CD4-positive, alpha-beta T cell treated with Interleukin-6 for 4 hours (primary cell): Measurements from ENCODE around the gene CDC42SE1.

ENCODE experiments used
- DNase-seq: peaks from one replicate; pipeline ENCODE4 v3.0.0-alpha.2; 2020; ENCODE audit warnings: mixed read lengths

The CDC42SE1 gene

DNA sequence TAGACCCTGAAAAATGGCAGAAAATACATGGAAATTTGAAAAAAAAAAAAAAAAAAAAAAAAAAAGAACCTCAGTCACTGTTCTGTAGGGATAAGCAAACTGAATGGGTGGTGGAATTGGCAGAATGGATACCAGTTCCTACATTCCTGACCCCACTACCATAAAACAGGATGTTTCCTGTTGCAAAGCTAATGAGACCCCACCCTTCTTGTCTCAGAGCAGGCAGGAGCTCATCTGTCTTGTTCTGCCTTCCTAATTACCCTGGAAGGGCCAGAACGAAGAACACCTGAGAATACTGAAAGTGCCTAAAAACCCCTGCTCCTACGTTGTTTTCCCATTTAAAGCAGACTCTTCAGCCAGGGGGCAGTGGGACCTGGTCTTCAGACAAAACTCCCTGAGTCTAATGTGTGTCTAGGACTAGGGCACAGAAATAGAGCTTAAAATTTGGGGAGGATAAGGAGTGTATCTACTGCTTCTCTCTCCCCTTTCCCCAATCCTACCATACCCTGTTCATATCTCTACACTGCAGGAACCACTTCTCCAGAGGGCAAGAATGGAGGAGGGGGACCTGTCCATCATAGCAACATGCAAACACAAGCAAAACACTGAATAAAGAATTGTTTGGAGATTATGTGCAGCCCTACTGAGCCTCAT, 7.9 kb downstream of the CDC42SE1 start:
- DNase-seq, result no peak

DNA sequence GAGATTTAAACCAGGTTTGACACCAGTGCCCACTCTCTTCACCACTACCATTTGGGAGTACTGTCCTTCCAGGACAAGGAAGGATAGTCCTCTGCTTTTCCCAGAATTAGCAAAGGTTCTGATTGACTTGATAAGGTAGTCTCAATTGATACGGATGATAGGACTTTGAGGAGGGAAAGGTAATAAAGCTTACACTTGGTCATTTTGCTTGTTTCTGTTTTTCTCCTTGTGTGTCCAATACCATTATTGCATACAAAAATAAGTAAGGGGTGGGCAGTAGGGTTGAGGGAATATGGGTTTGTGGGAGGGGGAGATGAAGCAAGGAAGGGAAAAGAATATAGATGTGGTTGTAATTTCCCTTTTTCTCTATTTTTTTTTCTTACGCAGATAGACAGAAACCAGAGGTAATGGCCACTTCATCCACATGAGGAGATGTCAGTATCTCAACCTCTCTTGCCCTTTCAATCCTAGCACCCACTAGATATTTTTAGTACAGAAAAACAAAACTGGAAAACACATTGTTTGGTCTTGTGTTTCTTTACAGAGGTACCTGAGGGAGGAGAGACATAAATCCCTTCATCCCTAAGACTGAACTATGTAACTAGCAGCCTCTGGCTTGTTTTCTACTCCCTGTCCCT, 9.3 kb downstream of the CDC42SE1 start:
- DNase-seq, result no peak

DNA sequence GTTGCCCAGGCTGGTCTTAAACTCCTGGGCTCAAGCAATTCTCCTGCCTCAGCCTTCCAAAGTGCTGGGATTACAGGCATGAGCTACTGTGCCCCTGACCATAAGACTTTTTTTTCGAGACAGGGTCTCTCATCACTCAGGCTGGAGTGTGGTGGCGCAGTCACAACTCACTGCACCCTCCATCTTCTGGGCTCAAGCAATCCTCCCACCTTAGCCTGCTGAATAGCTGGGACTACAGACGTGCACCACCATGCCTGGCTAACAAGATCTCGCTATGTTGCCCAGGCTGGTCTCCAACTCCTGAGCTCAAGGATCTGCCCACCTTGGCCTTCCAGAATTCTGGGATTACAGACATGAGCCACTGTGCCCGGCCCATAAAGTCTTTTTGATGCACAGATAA, 10.0 kb downstream of the CDC42SE1 start:
- DNase-seq, result no peak

DNA sequence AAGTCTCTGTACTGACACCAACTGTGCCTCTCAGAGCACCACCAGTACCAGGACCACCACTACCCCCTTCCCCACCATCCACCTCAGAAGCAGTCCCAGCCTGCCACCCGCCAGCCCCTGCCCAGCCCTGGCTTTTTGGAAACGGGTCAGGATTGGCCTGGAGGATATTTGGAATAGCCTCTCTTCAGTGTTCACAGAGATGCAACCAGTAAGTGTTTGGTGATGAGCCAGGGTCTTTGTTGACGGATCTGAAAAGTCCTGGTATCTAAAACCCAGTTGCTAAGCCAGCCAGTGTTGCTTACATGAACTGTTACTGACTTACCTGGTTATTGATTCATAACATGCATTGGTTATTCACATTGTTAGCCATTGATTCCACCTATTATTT, 10.8 kb downstream of the CDC42SE1 start:
- DNase-seq, result no peak

DNA sequence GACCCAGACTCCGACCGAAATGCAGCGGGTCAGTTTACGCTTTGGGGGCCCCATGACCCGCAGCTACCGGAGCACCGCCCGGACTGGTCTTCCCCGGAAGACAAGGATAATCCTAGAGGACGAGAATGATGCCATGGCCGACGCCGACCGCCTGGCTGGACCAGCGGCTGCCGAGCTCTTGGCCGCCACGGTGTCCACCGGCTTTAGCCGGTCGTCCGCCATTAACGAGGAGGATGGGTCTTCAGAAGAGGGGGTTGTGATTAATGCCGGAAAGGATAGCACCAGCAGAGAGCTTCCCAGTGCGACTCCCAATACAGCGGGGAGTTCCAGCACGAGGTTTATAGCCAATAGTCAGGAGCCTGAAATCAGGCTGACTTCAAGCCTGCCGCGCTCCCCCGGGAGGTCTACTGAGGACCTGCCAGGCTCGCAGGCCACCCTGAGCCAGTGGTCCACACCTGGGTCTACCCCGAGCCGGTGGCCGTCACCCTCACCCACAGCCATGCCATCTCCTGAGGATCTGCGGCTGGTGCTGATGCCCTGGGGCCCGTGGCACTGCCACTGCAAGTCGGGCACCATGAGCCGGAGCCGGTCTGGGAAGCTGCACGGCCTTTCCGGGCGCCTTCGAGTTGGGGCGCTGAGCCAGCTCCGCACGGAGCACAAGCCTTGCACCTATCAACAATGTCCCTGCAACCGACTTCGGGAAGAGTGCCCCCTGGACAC, 11.3 kb downstream of the CDC42SE1 start:
- DNase-seq, result peak; percentile 68

DNA sequence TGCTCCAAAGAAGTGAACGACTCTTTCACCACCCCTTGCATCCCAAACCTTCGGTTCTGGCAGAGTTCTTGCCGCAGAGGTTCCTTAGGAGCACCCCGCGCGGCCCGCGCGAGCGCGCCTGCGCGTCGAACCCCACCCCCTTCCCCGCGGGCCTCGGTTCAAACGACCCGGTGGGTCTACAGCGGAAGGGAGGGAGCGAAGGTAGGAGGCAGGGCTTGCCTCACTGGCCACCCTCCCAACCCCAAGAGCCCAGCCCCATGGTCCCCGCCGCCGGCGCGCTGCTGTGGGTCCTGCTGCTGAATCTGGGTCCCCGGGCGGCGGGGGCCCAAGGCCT, 11.9 kb downstream of the CDC42SE1 start, which contains the start of gene C1orf56:
C1orf56 (plus strand) TSS at position 161 of the 334 bp plus-strand sequence; CDS start at position 258, 97 bp downstream.
- DNase-seq, result peak; percentile 74

DNA sequence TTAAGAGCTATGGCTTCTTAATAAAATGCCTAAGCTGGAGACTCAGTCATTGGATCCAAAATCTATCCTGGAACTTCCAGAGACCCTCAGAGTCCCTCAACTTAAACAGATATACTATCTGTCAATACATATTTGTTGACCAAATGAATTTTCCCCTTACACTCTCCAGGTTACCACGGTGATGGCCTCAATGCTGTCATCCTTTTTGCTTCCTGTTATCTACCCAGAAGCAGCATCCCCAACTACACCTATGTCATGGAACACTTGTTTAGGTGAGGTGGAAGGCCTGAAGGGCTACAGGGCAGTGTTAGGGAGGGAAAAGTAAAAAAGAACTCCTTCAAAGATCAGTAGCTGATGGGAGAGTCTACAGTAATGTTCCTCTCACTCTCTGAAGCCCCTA, 16.3 kb downstream of the CDC42SE1 start:
- no peak for DNase-seq

DNA sequence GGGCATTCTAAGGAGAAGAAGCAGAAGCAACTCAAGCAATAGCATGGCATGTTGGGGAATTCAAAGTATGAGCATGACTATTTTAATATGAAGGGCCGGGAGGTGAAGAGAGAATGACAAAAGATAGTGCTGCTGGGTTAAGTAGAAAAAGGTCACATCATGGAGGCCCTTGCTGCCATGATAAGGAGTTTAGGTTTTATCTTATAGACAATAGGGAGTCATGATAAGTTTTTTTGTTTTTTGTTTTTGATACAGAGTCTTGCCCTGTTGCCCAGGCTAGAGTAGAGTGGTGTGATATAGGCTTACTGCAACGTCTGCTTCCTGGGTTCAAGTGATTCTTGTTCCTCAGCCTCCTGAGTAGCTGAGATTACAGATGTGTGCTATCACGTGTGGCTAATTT, 19.9 kb downstream of the CDC42SE1 start:
- no peak for DNase-seq

DNA sequence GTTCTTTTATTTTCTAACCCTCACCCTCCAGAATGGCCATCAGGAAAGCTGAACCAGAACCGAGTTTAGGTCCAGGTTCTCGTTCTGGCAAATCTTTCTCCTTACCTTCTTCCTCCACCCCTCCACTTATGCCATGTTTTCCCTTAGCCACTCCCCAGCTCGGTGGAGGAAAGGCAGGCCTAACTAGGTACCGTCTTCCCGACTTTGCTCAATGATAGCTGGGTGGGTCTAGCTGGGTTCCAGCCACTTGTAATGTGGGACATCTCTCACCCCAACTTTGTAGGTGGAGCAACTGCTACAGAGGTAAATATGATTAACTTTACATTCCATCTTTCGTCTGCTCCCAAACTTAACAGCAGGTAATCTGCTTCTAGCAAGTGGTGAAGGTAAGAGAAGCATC, 22.4 kb downstream of the CDC42SE1 start:
- DNase-seq, result no peak

DNA sequence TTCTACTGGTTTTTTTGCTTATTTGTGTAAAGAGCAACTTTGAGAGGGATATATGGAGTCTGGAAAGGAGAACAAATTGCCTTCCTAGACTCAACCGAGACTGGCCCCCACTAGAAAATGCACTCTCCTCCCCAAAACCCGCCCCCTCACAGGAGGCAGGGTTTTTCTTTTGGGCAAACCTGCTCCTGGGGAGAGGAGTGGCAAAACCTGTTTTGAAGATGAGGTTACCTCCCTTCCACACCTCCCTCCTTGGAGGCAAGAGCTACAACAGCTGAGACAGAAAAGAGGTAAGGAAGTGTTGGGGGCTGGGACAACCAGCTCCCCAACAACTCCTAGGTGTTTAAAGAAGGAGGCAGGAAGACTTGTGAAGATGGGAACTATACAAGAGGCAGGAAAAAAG, 23.1 kb downstream of the CDC42SE1 start, which contains the start of gene BNIPL:
BNIPL (plus strand) TSS at position 231 of the 400 bp plus-strand sequence; CDS start at position 371, 140 bp downstream.
- no peak for DNase-seq

DNA sequence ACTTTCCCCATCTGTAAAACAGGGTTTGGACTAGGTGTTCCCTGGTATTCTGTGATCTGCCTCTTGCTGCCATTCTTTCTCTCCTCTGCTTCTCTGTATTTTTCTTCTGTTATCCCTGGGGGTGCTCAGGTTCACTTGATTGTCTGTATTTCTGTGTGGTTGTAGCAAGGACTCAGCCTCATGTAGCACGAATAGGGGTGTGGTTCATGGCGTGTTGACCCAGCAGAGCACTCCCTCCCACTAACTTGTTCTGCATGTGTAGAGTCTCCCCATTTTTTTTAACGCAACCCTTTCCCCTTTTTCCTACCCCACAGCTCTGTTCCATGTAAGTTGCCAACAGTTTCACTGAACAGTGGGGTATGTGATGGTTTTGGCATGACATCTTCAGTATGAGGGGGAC, 24.3 kb downstream of the CDC42SE1 start:
- no peak for DNase-seq

DNA sequence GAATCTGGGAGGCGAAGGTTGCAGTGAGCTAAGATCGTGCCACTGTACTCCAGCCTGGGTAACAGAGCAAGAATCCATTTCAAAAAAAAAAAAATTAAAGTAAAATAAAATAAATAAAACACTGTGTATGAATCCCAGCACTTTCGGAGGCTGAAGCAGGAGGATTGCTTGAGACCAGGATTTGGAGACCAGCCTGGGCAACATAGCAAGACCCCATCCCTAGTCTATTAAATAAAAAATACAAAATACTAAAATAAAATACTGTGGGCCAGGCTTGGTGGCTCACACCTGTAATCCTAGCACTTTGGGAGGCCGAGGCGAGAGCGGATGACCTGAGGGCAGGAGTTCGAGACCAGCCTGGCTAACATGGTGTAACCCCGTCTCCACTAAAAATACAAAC, 27.3 kb downstream of the CDC42SE1 start:
- DNase-seq, result no peak

DNA sequence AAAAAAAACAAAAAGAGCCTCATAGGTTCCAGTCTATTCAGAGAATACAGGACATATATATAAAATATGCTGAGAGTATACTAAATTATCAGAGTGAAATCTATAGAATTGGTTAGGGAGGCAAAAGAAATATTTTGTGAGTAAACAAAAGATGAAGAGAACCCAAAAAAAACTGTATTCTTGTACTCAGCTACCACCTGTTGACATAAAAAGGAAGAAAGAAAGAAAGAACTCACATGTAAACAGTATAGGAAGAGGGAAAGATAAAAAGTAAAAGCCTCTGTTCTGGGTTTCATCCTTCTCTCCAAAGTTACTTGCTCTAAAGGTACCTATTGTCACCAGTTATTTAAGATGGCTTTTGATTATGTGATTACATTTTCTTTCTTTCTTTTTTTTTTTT, 33.0 kb downstream of the CDC42SE1 start:
- DNase-seq, result no peak

DNA sequence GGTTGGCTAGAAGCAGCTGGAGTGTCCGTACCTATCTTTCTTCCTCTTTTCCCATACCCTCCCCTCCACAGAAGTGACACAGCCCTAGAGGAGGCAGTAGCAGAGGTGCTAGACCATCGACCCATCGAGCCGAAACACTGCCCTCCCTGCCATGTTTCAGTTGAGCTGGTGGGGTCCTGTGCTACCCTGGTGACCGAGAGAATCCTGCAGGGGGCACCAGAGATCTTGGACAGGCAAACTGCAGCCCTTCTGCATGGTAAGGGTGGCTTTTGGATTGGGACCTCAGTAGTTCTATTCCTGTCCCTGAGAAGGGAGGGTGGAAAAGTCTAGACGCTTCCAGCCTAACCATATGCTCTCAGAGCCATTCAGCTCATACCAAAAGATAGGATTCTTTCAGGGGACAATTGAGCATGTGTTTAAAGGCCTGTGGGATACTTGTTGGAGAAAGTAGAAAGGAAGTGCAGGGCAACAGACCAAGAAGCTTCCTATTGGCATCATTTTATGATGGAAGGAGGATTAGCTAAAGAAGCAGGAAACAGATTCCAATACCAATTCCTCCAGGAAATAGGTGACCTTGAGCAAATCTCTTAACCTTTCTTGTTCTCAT, 34.8 kb downstream of the CDC42SE1 start:
- DNase-seq, result peak; percentile 94

DNA sequence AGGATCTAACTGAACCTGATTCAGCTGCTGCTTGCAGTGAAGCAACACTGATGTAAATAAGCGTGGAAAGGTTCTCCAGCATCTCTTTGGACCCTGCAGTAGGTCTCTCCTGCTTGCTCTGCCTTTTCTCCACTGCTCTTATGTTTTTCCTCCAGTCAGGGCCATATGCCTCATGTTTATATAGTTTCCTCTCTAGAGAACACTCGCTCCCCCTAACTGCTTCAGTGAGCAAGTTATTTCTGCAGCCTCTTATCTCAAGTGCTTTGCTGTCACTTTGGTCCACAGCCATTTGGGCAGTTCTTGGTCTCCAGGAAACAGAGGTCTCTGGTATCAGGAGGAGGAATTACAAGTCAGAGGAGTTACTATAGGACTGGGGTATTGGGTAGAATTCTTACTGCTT, 45.9 kb downstream of the CDC42SE1 start:
- no peak for DNase-seq

DNA sequence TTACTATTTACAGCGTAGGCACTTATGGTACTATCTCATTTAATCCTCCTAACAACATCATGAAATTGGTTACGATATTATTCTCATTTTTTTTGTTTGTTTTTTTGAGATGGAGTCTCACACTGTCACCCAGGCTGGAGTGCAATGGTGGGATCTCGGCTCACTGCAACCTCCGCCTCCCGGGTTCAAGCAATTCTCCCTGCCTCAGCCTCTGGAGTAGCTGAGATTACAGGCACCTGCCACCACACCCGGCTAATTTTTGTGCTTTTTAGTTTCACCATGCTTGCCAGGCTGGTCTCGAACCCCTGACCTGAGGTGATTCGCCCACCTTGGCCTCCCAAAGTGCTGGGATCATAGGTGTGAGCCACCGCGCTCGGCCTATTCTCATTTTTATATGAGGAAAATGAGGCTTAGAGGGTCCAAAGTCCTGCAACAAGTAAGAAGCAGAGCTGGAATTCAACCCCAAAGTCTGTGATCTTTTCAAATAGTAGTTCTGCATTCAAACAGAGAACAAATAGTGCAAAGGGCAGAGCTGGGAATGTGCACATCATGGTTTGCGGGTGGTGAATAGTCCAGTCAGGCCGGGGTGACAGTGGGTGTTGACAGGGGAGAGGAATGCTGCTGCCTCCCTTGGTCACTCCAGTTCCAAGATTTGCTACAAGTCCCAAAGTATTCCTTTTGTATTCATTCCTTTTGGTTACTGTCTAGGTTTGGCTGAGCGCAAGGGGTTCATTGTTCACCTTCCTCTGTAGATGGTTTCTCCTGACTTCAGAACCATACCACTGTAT, 46.5 kb downstream of the CDC42SE1 start:
- no peak for DNase-seq

DNA sequence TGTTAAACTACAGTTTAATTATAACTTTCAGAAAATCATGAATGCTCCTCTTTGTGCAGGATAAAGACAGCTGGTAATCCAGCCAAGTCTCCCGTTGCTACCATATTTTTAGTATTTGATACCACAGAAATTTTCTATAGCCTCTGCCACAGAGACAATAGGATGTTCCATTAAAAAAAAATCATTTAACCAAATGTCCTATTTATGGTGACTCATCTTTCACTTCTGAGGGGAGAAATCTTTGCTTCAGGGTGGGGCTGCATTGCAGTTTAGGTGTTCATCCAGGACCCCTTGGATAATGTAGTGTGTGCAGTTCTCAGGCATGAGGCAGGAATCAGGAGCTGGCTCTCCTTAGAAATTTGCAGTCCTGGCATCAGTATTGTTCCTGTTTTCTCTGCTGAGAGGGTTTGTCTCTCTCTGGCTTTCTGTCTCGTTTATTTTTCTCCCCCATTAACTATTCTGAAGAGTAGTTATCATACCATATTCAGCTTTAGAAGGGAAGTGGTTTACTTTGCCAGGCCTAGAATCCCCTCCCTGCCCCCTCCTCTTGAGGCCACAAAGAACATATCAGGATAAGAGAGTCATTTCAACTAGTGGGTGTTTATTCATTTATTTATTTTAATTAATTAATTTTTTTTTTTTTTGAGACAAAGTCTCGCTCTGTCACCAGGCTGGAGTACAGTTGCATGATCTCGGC, 48.1 kb downstream of the CDC42SE1 start:
- DNase-seq, result no peak

DNA sequence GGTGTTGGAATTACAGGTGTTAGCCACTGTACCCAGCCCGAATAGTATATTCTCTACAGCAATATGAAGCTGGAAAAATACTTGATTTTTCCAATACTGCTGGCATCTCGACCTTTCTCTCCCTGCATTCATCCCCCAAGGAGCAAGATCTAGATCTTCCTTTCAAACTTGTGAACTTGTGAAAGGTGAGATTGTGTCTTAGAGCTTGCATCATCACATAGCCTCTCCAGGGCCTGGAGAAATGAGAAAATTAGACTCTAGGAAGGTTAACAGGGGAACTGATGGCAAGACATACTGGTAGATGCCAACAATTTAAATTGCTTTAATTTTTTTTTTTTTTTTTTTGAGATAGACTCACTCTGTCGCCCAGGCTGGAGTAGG, 49.1 kb downstream of the CDC42SE1 start:
- DNase-seq, result no peak

DNA sequence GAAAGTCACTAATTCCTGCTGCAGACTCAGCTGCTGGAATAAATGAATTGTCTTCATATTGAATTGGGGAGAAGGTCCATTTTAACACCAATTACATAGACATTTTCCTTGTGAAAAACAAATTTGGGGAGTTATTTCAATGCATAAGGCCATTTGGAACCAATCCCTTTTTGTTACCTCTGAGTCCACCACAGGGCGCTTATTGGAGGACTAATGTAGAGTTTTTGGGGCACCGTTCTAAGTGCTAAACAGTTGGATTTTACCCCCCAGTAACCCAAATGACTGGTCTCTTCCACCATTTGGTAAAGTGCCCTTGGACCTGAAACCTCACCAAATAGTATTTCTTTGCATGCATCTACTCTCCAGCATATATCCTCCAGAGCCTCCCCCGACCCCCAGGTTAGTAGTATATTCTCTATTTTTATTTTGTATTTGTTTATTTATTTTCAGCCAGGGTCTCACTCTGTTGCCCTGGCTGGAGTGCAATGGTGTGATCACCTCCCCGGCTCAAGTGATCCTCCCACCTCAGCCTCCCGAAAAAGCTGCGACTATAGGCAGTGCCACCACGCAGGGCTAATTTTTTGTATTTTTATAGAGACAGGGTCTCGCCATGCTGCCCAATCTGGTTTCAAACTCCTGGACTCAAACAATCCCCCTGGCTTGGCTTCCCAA, 49.6 kb downstream of the CDC42SE1 start:
- DNase-seq, result no peak

DNA sequence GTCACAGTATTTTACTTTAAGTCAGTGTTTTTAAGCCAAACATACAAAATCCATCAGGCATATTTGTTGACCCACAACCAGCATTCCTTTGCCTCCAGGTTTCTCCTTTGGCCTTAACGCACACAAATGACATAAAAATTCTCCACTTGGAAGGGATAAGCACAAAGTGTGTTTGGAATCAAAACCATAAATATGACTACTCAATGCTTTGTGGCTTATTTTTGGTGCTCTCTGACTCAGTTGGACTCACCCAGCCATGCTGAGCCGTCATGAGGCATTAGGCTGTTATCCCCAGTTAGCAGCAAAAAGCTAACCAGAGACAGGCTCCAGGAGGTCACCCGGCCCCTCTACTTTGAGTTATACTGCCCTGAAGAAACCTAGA, 50.2 kb downstream of the CDC42SE1 start:
- no peak for DNase-seq
